ENCODE data around the gene FBXL22. TPM values are rescaled to one million over a fixed set of nuclear protein-coding genes. Genes with fewer than 3 reads are reported as not detected.

The FBXL22 gene
- total RNA-seq, 8 experiments from 2014 or later = 0.75 to 3.8 (median 2.0) TPM

GRCh38 chr15:63598473-63599400 lies 1.6 kb downstream of the FBXL22 start:
- 50 to 100% (median 77%) methylated on average over 2 to 8 of the region's 12 CpGs; no CpG with 5 or more reads in 1 of the 10 experiments for WGBS, 10 experiments
- Histone ChIP-seq H3K27ac (no peak overlapping the region), H3K4me1 (replicated peaks in 1 of 2) (peaks cover 25 to 40% of the 10 kb centered on the region in 2 donors), H3K4me3 (no peak overlapping the region)
- in situ Hi-C loops (cut with MboI; ENCODE audit: low pct_unique_long_range_greater_than_20kb in 2 of 9, low sequenced_read_pairs in 9 of 9, unreplicated experiment in 9 of 9) = no loop called here
- ATAC-seq (replicated peaks in 6 of 8) = peak in 1 of 8 experiments; percentile 0

- ATAC-seq (replicated peaks in 6 of 8) = peak in 2 of 8 experiments; percentile 1
- peak overlapping the region in 1 of 2 donors; percentile 80 for H3K27ac ChIP-seq
- H3K4me1 ChIP-seq (replicated peaks in 1 of 2) = peaks cover 25 to 40% of the 10 kb centered on the region in 2 donors
- H3K4me3 ChIP-seq = peak overlapping the region in 2 of 5 donors; percentile 54 to 55
- WGBS, 10 experiments = 59 to 100% (median 74%) methylated on average over 1 to 13 of the region's 19 CpGs; no CpG with 5 or more reads in 3 of the 10 experiments
- in situ Hi-C loops (cut with MboI; ENCODE audit: low pct_unique_long_range_greater_than_20kb in 2 of 9, low sequenced_read_pairs in 9 of 9, unreplicated experiment in 9 of 9) = no loop called here
These were observed 2.3 kb downstream of the FBXL22 start for GRCh38 chr15:63599401-63600000.

- WGBS, 10 experiments = 0 to 60% (median 37%) methylated on average over 1 to 15 of the region's 26 CpGs; no CpG with 5 or more reads in 4 of the 10 experiments
- Histone ChIP-seq H3K4me1 (replicated peaks in 1 of 2) (peaks cover 25 to 40% of the 10 kb centered on the region in 2 donors), H3K27ac (peak overlapping the region; percentile 69 to 80), H3K4me3 (peak overlapping the region; percentile 25 to 55 (median 47))
- ATAC-seq (replicated peaks in 6 of 8) = peak; percentile 2 to 23 (median 16)
- in situ Hi-C loops (cut with MboI; ENCODE audit: low pct_unique_long_range_greater_than_20kb in 2 of 9, low sequenced_read_pairs in 9 of 9, unreplicated experiment in 9 of 9) = no loop called here
These were observed 2.9 kb downstream of the FBXL22 start for GRCh38 chr15:63600001-63600615.

GRCh38 chr15:63600616-63601025 lies 3.4 kb downstream of the FBXL22 start:
- Histone ChIP-seq H3K4me3 (peak overlapping the region; percentile 41 to 55 (median 47)), H3K4me1 (replicated peaks in 1 of 2) (peaks cover 25 to 40% of the 10 kb centered on the region in 2 donors), H3K27ac (peak overlapping the region; percentile 69 to 80)
- in situ Hi-C loops (cut with MboI; ENCODE audit: low pct_unique_long_range_greater_than_20kb in 2 of 9, low sequenced_read_pairs in 9 of 9, unreplicated experiment in 9 of 9) = no loop called here
- WGBS, 10 experiments = 0 to 5% (median 0%) methylated on average over 1 to 27 of the region's 60 CpGs; no CpG with 5 or more reads in 4 of the 10 experiments
- ATAC-seq (replicated peaks in 6 of 8) = peak; percentile 74 to 88 (median 85)

- 0 to 3% (median 0%) methylated on average over 1 to 12 of the region's 63 CpGs; no CpG with 5 or more reads in 5 of the 10 experiments for WGBS, 10 experiments
- ATAC-seq (replicated peaks in 6 of 8) = peak; percentile 23 to 40 (median 28)
- H3K27ac ChIP-seq = peak overlapping the region; percentile 43 to 56
- in situ Hi-C loops (cut with MboI; ENCODE audit: low pct_unique_long_range_greater_than_20kb in 2 of 9, low sequenced_read_pairs in 9 of 9, unreplicated experiment in 9 of 9) = no loop called here
- H3K4me1 ChIP-seq (replicated peaks in 1 of 2) = peaks cover 25 to 40% of the 10 kb centered on the region in 2 donors
- H3K4me3 ChIP-seq = peak overlapping the region; percentile 41 to 55 (median 47)
These were observed 4.0 kb downstream of the FBXL22 start for GRCh38 chr15:63601026-63601703.

GRCh38 chr15:63601704-63602185 lies 4.6 kb downstream of the FBXL22 start:
- Histone ChIP-seq H3K27ac (no peak overlapping the region), H3K4me3 (peak overlapping the region; percentile 41 to 55 (median 47)), H3K4me1 (replicated peaks in 1 of 2) (peaks cover 25 to 37% of the 10 kb centered on the region in 2 donors)
- in situ Hi-C loops (cut with MboI; ENCODE audit: low pct_unique_long_range_greater_than_20kb in 2 of 9, low sequenced_read_pairs in 9 of 9, unreplicated experiment in 9 of 9) = no loop called here
- 7 to 65% (median 41%) methylated on average over 4 to 6 of the region's 9 CpGs; no CpG with 5 or more reads in 5 of the 10 experiments for WGBS, 10 experiments
- no peak for ATAC-seq (replicated peaks in 6 of 8)

GRCh38 chr15:63602595-63602994 lies 5.4 kb downstream of the FBXL22 start:
- in situ Hi-C loops (cut with MboI; ENCODE audit: low pct_unique_long_range_greater_than_20kb in 2 of 9, low sequenced_read_pairs in 9 of 9, unreplicated experiment in 9 of 9) = no loop called here
- peaks cover 25 to 30% of the 10 kb centered on the region in 2 donors for H3K4me1 ChIP-seq (replicated peaks in 1 of 2)
- H3K27ac ChIP-seq = no peak overlapping the region
- ATAC-seq (replicated peaks in 6 of 8) = no peak
- no peak overlapping the region for H3K4me3 ChIP-seq
- 63 to 100% (median 92%) methylated on average over 1 to 3 of the region's 3 CpGs; no CpG with 5 or more reads in 2 of the 10 experiments for WGBS, 10 experiments

GRCh38 chr15:63603516-63603915 lies 6.3 kb downstream of the FBXL22 start:
- Histone ChIP-seq H3K4me3 (no peak overlapping the region), H3K4me1 (replicated peaks in 1 of 2) (peaks cover 20 to 21% of the 10 kb centered on the region in 2 donors), H3K27ac (no peak overlapping the region)
- in situ Hi-C loops (cut with MboI; ENCODE audit: low pct_unique_long_range_greater_than_20kb in 2 of 9, low sequenced_read_pairs in 9 of 9, unreplicated experiment in 9 of 9) = no loop called here
- 80 to 100% (median 100%) methylated on average over 1 to 3 of the region's 4 CpGs; no CpG with 5 or more reads in 4 of the 10 experiments for WGBS, 10 experiments
- no peak for ATAC-seq (replicated peaks in 6 of 8)

- no peak overlapping the region for H3K27ac ChIP-seq
- H3K4me1 ChIP-seq (replicated peaks in 1 of 2) = peaks cover 13 to 14% of the 10 kb centered on the region in 2 donors
- in situ Hi-C loops (cut with MboI; ENCODE audit: low pct_unique_long_range_greater_than_20kb in 2 of 9, low sequenced_read_pairs in 9 of 9, unreplicated experiment in 9 of 9) = no loop called here
- no peak overlapping the region for H3K4me3 ChIP-seq
- no peak for ATAC-seq (replicated peaks in 6 of 8)
- WGBS, 10 experiments = 80 to 100% (median 100%) methylated on average over 1 to 2 of the region's 2 CpGs; no CpG with 5 or more reads in 5 of the 10 experiments
These were observed 7.1 kb downstream of the FBXL22 start for GRCh38 chr15:63604281-63604680.

GRCh38 chr15:63605036-63605435 lies 7.8 kb downstream of the FBXL22 start:
- Histone ChIP-seq H3K4me1 (replicated peaks in 1 of 2) (peaks cover 14 to 16% of the 10 kb centered on the region in 2 donors), H3K27ac (no peak overlapping the region), H3K4me3 (no peak overlapping the region)
- in situ Hi-C loops (cut with MboI; ENCODE audit: low pct_unique_long_range_greater_than_20kb in 2 of 9, low sequenced_read_pairs in 9 of 9, unreplicated experiment in 9 of 9) = no loop called here
- WGBS, 10 experiments = 60 to 100% (median 89%) methylated on average over 1 to 3 of the region's 3 CpGs; no CpG with 5 or more reads in 2 of the 10 experiments
- ATAC-seq (replicated peaks in 6 of 8) = no peak

GRCh38 chr15:63605816-63606215 lies 8.6 kb downstream of the FBXL22 start:
- no peak overlapping the region for H3K27ac ChIP-seq
- in situ Hi-C loops (cut with MboI; ENCODE audit: low pct_unique_long_range_greater_than_20kb in 2 of 9, low sequenced_read_pairs in 9 of 9, unreplicated experiment in 9 of 9) = no loop called here
- ATAC-seq (replicated peaks in 6 of 8) = no peak
- 65 to 80% (median 67%) methylated on average over 1 to 2 of the region's 7 CpGs; no CpG with 5 or more reads in 7 of the 10 experiments for WGBS, 10 experiments
- H3K4me1 ChIP-seq (replicated peaks in 1 of 2) = peaks cover 15 to 20% of the 10 kb centered on the region in 2 donors
- no peak overlapping the region for H3K4me3 ChIP-seq

- in situ Hi-C loops (cut with MboI; ENCODE audit: low pct_unique_long_range_greater_than_20kb in 2 of 9, low sequenced_read_pairs in 9 of 9, unreplicated experiment in 9 of 9) = no loop called here
- no peak overlapping the region for H3K4me3 ChIP-seq
- WGBS, 10 experiments = 8 to 100% (median 67%) methylated on average over 1 to 2 of the region's 2 CpGs; no CpG with 5 or more reads in 3 of the 10 experiments
- no peak overlapping the region for H3K27ac ChIP-seq
- ATAC-seq (replicated peaks in 6 of 8) = no peak
- peaks cover 20 to 25% of the 10 kb centered on the region in 2 donors for H3K4me1 ChIP-seq (replicated peaks in 1 of 2)
These were observed 9.1 kb downstream of the FBXL22 start for GRCh38 chr15:63606308-63606707.
